Stimulated activated CD8-positive, alpha-beta memory T cell treated with anti-CD3 and anti-CD28 coated beads, Interleukin-12 subunit alpha, Interleukin-12 subunit beta, amount 100 ng/mL, for 24 hours (primary cell): ENCODE results near the gene GATAD2A.

Experiments
- DNase-seq: peaks from one replicate; pipeline ENCODE4 v3.0.0-alpha.2; 2020; ENCODE audit errors: extremely low read depth

The GATAD2A gene

DNA sequence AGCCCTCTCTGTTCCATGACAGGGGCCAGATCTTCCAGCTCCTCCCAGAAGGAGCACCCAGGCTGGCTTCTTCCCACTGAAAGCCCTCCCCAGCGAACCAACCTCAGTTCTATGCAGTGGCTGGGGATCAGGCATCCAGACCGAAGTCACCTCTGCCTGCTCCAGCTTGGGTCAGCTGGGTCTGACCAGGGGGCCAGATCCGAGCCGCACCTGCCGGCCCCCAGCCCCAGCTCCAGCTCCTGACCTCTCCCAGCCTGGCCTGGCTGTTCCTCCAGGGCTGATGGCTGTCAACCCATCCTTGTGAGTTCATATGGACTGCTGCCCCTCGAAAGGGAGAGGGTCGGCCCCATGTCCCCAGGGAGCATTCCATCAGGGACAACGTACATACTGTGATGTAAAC, 101.9 kb downstream of the GATAD2A start:
- no peak for DNase-seq

DNA sequence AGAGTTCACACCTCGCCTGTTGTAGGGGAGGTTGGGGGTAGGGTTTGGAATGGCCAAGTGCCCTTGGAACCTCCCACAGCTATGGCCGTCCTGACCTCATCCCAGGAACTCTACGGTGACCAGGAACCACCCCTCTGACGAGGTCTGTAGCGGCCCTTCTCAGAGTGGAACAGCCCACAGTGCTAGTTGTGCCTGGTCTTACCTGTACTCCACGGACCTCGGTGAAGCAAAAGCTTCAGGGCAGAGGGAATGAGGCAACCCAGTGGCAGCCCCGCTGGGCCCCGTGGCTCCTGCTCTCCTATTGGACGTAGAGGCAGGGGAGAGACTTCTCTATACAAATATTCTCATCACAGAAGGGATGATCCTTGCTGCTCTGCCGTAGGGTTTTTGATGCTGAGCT, 102.7 kb downstream of the GATAD2A start:
- DNase-seq = no peak

DNA sequence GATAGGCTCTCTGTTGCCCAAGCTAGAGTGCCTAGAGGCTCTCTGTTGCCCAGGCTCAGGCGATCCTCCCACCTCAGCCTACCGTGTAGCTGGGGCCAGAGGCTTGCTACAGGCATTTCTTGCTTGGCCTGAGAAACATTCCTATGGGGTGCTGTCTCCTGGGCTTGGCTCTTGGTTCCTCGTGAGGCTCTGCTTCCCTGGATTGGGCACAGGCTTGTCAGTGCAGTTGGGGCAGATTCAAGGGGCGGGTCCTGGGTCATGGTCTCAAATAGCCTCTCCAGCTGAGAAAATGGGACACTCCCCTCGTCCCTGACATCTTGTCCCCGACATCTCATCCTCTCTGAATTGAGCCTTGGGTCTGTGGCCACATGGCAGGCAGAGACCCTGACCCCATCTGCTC, 105.0 kb downstream of the GATAD2A start:
- no peak for DNase-seq

DNA sequence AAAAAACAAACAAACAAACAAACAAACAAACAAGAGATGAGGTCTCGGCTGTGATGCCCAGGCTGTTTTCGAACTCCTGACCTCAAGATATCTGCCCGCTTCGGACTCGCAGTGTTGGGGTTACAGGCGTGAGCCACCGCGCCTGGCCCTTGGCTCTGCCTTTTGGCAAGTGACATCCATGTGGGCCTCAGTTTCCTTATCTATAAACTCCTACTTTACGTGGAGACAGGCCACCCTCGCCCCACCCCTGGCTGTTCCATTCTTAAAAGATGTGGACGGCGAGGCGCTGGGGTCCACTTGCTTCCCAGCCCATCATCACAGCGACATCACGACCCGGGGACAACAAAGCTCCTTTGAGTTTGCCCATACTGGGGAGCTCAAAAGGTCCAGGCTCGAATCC, 108.2 kb downstream of the GATAD2A start:
- no peak for DNase-seq

DNA sequence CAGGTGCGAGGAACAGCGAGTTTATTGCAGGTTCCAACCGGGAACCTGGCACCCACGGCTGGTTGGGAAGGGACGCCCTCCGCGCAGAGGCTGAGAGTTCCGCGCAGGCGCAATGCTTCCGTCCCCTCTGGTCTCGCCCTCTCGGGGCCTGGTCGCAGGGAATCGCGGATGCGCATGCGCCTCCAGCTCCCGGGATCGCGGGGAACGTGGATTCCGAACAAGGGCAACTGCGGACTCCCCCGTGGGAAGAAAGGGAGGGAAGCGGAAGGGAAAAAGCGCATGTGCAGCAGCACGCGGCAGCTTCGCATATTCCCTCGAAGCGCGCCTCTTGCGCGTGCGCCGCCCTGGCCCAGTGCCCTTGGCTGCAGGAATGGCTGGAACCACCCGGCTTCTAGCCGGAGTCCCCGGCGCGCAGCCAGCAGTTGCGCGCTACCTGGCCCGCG, 108.8 kb downstream of the GATAD2A start:
- DNase-seq = no peak

DNA sequence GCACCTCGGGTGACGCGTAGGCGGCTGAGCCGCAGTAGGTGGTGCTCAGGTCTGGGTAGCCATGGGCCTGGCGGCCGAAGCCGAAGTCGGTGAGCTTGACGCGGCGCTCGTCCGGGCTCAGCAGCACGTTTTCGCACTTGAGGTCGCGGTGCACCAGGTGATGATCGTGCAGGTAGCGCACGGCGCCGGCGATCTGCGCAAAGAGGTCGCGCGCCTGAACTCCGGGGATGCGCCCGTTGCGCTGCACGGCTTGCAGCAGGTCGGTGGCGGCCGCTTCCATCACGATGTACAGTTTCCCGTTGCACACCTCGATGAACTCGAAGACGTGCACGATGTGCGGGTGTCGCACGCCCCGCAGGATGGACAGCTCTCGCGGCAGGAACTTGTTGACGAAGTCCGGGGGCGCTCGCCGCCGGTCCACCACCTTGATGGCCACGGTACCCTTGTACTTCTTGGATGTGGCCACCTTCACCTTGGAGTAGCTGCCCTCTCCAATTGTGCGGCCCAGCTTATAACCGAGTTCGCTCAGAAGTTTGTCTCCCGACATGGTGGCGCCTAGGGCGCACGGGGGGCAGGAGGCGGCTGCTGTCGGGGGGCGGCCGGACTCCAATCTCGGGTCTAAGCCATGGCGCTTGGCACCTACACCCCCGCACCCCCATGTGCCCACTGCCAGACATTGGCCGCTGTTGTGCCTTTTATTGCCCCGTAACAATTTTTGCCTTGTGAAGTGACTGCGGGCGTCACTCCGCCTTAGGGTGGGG, 109.6 kb downstream of the GATAD2A start, which contains the start of gene TSSK6:
Gene TSSK6, minus strand, starts transcription at position 668 of the 761 bp plus-strand sequence. Its CDS starts 121 bp downstream, at position 547.
- no peak for DNase-seq

DNA sequence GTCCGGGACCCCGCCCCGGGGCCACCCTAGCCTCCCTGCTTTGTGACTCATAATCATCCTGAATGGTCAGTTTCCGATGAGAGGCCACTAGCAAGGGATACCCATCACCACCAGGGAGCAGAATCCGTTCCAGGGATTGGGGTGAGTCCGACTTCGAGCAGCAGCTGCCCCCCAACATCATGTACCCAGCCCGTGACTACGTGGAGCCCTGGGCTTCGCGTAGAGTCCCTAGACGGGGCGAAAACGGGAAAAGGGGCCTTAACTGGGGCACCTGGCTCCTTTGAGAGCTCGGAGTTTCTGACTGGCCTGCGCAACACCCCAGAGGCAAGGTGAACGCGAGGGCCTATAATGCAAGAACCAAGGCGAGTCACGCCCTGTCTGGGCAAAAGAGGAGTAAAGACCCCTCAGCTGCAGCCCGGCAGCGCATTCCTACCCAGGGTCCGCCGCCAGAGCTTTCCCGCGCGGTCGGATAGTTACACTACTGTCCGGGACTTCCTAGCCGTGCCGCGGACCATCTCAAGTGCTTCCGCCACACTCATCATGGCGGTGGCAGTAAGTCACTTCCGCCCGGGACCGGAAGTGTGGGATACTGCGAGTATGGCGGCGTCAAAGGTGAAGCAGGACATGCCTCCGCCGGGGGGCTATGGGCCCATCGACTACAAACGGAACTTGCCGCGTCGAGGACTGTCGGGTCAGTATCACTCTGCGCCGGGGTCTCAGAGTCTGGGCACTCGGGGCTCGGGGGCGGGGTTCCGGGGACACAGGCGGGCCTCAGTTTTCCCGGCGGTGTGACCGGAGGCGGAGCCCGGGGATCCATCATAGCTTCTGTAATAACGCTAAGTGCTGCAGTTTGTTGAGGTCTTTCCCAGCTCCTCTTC, 110.4 kb downstream of the GATAD2A start, which contains the start of gene NDUFA13:
Gene NDUFA13, plus strand, starts transcription at position 584 of the 878 bp plus-strand sequence. Its CDS starts 14 bp downstream, at position 598.
- DNase-seq = peak; percentile 77

DNA sequence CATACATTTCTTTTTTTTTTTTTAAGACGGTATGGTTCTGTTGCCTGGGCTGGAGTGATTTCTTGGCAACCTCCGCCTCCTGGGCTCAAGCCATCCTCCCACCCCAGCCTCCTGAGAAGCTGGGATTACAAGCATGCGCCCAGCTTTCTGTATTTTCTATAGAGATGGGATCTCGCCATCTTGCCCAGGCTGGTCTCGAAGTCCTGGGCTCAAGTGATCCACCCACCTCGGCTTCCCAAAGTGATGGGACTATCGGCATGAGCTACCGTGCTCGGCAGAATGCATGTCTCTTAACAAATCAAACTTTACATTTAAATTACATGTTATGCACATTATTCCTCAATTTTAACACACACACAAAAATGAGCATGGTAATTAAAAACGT, 111.8 kb downstream of the GATAD2A start:
- DNase-seq = no peak

DNA sequence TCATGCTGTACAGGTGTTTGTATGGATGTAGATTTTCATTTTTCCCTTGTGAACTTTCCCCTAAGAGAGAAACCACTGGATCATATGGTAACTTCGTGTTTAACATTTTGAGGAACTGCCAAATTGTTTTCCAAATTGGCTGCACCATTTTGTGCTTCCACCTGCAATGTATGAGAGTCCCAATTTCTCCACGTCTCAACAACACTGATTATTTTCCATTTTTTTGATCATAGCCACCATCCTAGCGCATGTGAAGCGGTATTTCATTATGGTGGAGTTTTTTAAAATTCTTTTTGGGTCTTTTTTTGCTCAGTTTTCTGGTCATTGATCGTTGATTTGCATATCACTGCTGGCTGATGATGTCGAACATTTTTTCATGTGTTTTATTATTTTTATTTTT, 115.5 kb downstream of the GATAD2A start:
- no peak for DNase-seq

DNA sequence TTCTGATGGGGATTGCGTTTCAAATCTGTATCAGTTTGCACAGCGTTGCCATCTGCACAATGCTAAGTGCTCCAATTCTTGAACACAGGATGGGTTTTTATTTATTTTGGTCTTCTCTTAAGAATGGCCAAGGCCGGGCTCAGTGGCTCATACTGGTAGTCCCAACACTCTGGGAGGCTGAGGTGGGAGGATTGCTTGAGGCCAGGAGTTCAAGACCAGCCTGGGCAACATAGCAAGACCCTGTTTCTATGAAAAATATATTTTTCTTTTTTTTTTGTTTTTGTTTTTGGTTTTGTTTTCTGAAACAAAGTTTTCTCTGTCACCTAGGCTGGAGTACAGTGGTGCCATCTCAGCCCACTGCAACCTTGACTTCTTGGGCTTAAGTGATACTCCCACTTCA, 117.7 kb downstream of the GATAD2A start:
- DNase-seq = no peak

DNA sequence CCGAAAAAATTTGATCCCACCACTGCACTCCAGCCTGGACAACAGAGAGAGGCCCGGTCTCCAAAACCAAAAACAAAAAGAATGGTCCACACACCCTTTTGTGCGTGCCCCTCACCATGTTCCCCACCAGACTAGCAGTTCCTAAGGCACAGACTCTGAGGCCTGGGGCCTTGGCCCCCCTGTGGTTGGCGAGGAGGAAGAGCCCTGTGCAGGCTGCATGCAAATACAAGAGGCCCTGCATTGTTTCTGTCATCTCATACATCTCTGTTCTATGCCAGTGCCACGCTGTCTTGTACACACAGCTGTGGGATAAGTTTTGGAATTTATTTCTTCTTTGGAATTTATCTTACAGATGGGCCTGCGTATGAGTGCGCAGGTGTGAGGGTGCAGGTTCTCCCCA, 118.6 kb downstream of the GATAD2A start:
- DNase-seq = no peak

DNA sequence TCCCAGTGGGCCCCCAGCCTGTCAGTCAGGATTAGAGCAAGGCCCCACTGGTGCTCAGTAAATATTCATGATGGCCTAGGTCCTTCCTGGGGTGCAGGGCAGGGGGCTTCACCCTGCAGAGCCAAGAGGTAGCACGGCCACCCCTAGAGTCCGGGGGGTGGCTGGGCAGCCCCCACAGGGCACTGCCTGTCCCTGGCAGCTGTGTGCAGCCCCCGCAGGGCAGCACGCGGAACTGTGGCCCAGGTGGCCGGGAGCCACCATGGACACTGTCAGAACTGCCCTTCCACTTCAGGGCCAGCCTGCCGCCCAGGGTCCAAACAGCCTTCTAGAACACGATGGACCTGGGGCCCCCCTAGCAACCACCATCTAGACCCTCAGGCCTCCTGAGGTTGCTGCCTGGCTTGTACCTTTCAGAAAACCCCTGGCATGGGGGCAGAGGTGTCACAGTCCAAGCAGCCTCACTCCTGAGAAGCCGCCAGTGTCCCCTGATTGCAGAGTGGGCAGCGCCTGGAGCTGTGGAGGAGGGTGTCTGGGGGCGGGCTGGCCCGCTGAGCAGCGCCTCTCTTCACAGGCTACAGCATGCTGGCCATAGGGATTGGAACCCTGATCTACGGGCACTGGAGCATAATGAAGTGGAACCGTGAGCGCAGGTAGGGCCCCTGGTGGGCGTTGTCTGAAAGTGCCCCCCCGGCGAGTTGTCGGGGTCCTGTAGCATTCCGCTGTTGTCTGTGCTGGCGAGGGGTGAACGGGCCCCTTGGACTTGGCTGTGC, 120.3 kb downstream of the GATAD2A start:
- no peak for DNase-seq

DNA sequence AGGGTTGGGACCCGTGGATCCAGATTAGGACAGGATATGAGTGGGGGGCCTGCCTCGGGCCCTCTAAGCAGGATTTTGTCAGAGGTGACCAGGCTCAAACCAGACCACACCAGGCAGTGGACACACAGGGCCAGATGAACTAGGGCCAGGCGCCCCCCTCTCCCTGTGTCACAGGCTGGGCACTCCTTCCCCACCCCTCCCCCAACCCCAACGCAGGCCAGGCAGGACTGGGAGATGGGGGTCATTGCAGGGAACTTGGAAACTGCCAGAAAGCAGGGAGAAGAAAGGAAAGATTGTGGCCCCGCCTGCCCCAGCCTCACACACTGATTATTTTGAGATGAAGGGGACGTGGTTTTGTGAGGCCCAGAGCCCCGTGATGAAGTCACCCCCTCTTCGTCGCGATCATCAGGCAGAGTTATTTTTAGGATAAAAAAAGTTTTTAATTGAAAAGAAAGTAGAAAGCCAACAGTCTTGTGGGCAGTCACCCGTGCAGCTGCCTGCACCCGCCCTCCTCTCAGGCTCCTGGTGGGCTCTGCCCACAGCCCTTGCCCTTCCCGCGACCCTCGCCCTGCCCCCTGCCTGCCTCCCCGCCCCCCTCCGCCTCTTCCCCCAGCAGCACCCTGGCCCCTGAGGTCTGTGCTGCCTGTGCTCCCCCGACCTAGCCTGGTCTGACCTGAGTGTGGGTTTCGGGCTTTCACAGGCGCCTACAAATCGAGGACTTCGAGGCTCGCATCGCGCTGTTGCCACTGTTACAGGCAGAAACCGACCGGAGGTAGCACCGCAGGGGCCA, 121.3 kb downstream of the GATAD2A start:
- no peak for DNase-seq

DNA sequence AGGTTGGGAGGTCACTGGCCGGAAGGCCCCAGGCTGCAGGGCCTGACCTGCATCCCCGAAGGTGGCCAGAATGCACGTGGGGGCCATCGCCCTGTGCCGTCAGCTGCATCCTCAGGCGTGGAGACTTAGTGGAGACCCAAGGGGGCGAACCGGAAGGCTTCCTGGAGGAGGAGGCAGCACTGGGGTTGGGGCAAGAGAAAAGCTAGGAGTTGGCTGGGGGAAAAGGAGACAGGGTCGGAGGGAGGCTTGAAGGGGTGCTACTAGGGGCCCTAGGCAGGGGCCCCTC, 121.8 kb downstream of the GATAD2A start:
- no peak for DNase-seq

DNA sequence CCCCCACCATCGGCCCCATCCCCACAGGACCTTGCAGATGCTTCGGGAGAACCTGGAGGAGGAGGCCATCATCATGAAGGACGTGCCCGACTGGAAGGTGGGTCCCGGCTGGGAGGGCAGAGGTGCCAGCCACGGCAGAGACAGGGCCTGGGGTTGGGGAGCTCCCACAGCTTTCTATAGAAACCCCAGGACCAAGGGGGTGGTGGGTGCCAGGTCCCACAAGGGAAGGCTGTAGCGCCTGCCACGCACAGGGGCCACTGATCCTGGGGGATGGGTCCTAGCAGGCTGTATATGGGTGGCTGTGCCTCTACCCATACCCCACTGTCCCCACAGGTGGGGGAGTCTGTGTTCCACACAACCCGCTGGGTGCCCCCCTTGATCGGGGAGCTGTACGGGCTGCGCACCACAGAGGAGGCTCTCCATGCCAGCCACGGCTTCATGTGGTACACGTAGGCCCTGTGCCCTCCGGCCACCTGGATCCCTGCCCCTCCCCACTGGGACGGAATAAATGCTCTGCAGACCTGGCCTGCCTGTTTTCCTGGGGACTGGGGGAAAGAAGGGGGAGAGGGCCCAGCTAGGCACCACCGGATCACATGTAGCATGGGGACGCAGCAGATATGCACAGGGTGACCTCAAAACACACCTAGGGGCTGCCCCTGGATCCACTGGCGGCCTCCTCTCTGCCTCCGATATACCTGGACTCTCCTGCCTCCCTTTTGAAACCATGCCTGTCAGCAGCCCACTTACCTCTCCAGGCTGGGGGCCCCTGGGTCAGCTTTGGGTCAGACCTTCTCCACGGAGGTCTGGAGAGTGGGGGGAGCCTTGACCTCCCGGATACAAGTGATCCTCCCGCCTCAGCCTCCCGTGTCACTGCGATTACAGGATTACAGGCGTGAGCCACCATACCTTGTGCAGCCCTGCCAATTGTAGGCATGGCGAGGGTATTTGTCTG, 122.5 kb downstream of the GATAD2A start:
- no peak for DNase-seq

DNA sequence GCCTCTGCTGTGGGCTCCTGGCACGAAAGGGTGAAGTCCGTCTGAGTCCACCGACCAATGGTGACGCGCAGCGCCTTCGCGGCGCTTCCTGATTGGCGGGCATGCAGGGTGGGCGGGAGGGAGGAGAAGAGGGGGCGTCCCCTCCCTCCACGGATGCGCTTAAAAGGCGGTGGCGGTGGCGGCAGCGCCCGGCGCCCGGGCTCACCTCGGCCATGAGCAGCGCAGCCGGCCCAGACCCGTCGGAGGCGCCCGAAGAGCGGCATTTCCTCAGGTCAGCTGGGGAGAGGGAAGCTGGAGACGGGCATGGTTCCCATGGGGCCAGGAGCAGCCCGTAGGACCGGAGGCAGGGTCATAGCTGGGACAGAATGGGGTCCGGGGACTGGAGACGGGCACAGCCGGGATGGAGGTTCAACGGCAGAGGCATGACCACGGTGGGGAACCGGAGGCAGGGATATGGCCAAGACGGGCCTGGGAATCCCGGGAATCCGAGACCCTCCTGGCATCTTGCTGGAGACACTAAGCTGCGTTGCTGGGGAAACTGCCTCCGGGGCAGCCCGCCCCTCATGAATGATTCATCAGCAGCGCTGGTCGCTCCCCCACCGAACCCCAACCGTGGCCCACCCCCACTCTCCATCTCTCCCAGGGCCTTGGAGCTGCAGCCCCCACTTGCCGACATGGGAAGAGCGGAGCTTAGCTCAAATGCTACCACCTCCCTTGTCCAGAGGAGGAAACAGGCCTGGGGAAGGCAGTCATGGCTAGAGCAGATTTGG, 123.4 kb downstream of the GATAD2A start, which contains the start of gene YJEFN3:
Gene YJEFN3, plus strand, starts transcription at position 191 of the 770 bp plus-strand sequence. Its CDS starts 22 bp downstream, at position 213.
- DNase-seq = no peak

DNA sequence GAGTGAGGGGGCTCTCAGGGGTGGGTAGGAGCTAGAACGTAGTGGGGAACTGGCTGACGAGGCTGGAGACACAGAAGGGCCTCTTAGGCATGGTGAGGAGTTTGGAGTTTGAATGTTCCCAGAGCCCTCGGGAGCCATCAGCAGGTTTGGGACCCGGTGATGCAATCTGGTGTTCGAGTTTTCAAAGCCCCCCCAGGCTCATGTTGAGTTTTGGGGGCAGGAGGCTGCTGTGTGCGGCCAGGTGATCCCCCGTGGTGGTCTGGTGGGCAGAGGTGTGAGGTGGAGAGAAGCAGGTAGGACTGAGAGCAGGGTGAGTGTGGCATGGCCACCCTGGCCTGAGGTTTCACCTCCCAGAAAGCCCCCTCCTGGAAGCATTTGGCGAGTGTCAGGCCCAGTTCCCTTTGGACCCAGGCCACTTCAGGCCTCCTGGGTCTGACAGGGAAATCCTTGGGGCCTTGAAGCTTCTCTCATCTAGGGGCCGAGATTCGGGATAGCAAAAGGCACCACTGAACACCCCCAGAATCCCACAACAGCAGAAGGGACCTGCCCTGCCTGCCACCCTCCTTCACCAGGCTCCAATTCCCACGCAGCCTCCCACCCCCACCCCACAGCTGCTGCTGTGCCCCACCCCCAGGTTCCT, 124.4 kb downstream of the GATAD2A start:
- no peak for DNase-seq

DNA sequence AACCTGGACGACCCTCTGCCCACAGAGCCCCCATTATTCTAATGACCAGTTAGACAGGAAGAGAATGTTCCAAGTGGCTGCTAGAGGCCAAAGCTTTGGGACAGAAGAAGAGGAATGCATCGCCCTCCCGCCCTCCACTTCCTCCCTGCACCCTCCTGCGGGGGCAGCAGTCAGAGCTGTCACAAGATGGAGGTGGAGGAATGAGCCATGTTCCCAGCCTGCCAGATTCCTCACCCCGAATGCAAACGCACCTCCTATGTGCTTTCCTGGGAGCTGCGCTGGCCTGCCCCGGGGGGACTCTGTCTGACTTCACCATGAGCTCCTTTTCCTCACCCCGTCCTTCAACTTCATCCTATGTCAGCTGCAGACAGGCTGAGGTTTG, 124.9 kb downstream of the GATAD2A start:
- DNase-seq = no peak

DNA sequence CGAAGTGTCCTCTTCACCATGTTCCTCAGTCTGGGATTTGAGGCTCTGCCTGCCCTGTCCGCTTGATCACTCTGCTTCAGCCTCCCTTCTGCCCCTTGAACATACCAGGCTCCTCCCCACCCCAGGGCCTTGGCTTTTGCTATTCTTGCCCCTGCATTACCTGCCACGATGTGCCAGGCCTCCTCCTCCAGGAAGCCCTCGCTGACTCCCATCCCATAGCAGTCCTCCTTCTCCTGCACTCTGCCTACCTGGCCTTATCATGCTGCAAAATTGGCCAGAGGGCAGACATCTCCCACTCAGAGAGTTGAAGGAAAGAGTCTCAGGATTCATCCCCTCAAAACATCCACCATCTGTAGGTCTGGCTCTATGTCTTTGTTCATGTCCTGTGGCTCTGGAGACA, 125.4 kb downstream of the GATAD2A start:
- no peak for DNase-seq
